Measurements from ENCODE around the gene SRCIN1. TPM values are rescaled to one million over a fixed set of nuclear protein-coding genes. Genes with fewer than 3 reads are reported as not detected.
"Not testable (repeated sequence)": the region's sequence is repeated elsewhere in the genome, so short reads cannot be mapped to it uniquely, and the experiment has no call there.

SRCIN1 gene
- total RNA-seq, 4 donors from 2014 or later: 1.8 to 8.8 (median 5.2) TPM

- in situ Hi-C loops (cut with MboI; ENCODE audit: low pct_ligation_motif_present in 1 of 4, low pct_unique_long_range_greater_than_20kb in 1 of 4, low sequenced_read_pairs in 3 of 4): no loop called here
- intact Hi-C loops (cut with DNase I; ENCODE audit: low total_unique reads): no loop called here
- no peak overlapping the region for H3K27ac ChIP-seq
- WGBS, 2 donors (ENCODE audit: low coverage in 1 of 2): 82% methylated on average over 16 of the region's 16 CpGs; no CpG with 5 or more reads in 1 of the 2 donors
- TF ChIP-seq CTCF (IDR thresholded peaks at IDR 0.05): no peak
- TF ChIP-seq POLR2AphosphoS5 (IDR thresholded peaks at IDR 0.05): no peak
- TF ChIP-seq POLR2A (IDR thresholded peaks at IDR 0.05): no peak
- no peak for TF ChIP-seq EP300 (IDR thresholded peaks at IDR 0.05; ENCODE audit: low read depth)
- H3K4me3 ChIP-seq: no peak overlapping the region
- no peaks in the 10 kb centered on the region for H3K4me1 ChIP-seq
- no peaks in the 10 kb centered on the region for H3K9me3 ChIP-seq
- DNase-seq: no peak
- H3K36me3 ChIP-seq: no peaks in the 10 kb centered on the region
- H3K27me3 ChIP-seq: peaks cover 92% of the 10 kb centered on the region
Observed at GRCh38 chr17:38532451-38532850, 73.3 kb downstream of the SRCIN1 start.

GRCh38 chr17:38531761-38532160 lies 74.0 kb downstream of the SRCIN1 start:
- H3K4me1 ChIP-seq; H3K9me3 ChIP-seq; H3K27ac ChIP-seq; H3K4me3 ChIP-seq; intact Hi-C loops (cut with DNase I; ENCODE audit: low total_unique reads); in situ Hi-C loops (cut with MboI; ENCODE audit: low pct_ligation_motif_present in 1 of 4, low pct_unique_long_range_greater_than_20kb in 1 of 4, low sequenced_read_pairs in 3 of 4); DNase-seq; H3K36me3 ChIP-seq: not testable (repeated sequence)
- peaks cover 85% of the 10 kb centered on the region for H3K27me3 ChIP-seq
- WGBS, 2 donors (ENCODE audit: low coverage in 1 of 2): 79% methylated on average over 11 of the region's 11 CpGs; no CpG with 5 or more reads in 1 of the 2 donors

- DNase-seq; in situ Hi-C loops (cut with MboI; ENCODE audit: low pct_ligation_motif_present in 1 of 4, low pct_unique_long_range_greater_than_20kb in 1 of 4, low sequenced_read_pairs in 3 of 4); H3K9me3 ChIP-seq; intact Hi-C loops (cut with DNase I; ENCODE audit: low total_unique reads); H3K27ac ChIP-seq; H3K4me1 ChIP-seq; H3K36me3 ChIP-seq; H3K4me3 ChIP-seq: not testable (repeated sequence)
- WGBS, 2 donors (ENCODE audit: low coverage in 1 of 2): 32% methylated on average over 11 of the region's 11 CpGs; no CpG with 5 or more reads in 1 of the 2 donors
- peaks cover 76% of the 10 kb centered on the region for H3K27me3 ChIP-seq
Observed at GRCh38 chr17:38530856-38531255, 74.9 kb downstream of the SRCIN1 start.

- 24 to 35% methylated on average over 2 to 10 of the region's 10 CpGs for WGBS, 2 donors (ENCODE audit: low coverage in 1 of 2)
- DNase-seq; H3K4me3 ChIP-seq; H3K9me3 ChIP-seq; H3K36me3 ChIP-seq; intact Hi-C loops (cut with DNase I; ENCODE audit: low total_unique reads); H3K27ac ChIP-seq; H3K4me1 ChIP-seq; in situ Hi-C loops (cut with MboI; ENCODE audit: low pct_ligation_motif_present in 1 of 4, low pct_unique_long_range_greater_than_20kb in 1 of 4, low sequenced_read_pairs in 3 of 4): not testable (repeated sequence)
- H3K27me3 ChIP-seq: peaks cover 50% of the 10 kb centered on the region
Observed at GRCh38 chr17:38528141-38528540, 77.6 kb downstream of the SRCIN1 start.

DNA sequence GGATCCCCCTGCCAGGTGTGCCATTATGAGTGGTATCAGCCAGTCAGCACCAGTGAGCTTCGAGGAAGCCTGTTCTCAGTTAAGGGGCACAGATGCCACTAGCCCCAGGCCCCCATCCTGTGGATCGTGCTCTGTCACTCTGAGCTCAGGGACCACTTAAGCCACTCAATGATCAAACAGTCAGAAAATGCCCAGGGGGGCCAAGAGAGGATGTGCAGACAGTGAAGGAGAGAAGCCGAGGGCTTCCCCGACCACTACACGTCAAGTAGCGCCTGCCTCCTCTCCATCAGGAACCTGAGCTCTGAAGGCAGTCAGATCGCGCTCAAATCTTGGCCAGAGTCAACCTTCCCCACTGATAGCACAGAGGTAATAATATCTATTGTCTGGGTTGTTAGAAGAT lies 79.2 kb downstream of the SRCIN1 start:
- in situ Hi-C loops (cut with MboI; ENCODE audit: low pct_ligation_motif_present in 1 of 4, low pct_unique_long_range_greater_than_20kb in 1 of 4, low sequenced_read_pairs in 3 of 4): not testable (repeated sequence)

GRCh38 chr17:38512473-38513058 lies 93.2 kb downstream of the SRCIN1 start:
- no peak overlapping the region for H3K4me3 ChIP-seq
- H3K36me3 ChIP-seq: no peaks in the 10 kb centered on the region
- H3K27ac ChIP-seq: no peak overlapping the region
- H3K27me3 ChIP-seq: peaks cover 36% of the 10 kb centered on the region
- H3K4me1 ChIP-seq: peaks cover 0 to 16% (median 14%) of the 10 kb centered on the region in 4 donors
- intact Hi-C loops (cut with DNase I; ENCODE audit: low total_unique reads) (no loop called here), in situ Hi-C loops (cut with MboI; ENCODE audit: low pct_ligation_motif_present in 1 of 4, low pct_unique_long_range_greater_than_20kb in 1 of 4, low sequenced_read_pairs in 3 of 4) (no loop called here)
- DNase-seq: no peak
- no peaks in the 10 kb centered on the region for H3K9me3 ChIP-seq
- TF ChIP-seq POLR2A (IDR thresholded peaks at IDR 0.05) (no peak), EP300 (IDR thresholded peaks at IDR 0.05; ENCODE audit: low read depth) (no peak), POLR2AphosphoS5 (IDR thresholded peaks at IDR 0.05) (no peak), CTCF (IDR thresholded peaks at IDR 0.05) (no peak)
- 73% methylated on average over 13 of the region's 13 CpGs; no CpG with 5 or more reads in 1 of the 2 donors for WGBS, 2 donors (ENCODE audit: low coverage in 1 of 2)

More for the DNA sequence above, 79.2 kb downstream of the SRCIN1 start:
- WGBS, 2 donors (ENCODE audit: low coverage in 1 of 2): 70% methylated on average over 8 of the region's 8 CpGs; no CpG with 5 or more reads in 1 of the 2 donors
- H3K36me3 ChIP-seq; H3K4me1 ChIP-seq; H3K4me3 ChIP-seq; H3K27ac ChIP-seq; DNase-seq; H3K9me3 ChIP-seq; intact Hi-C loops (cut with DNase I; ENCODE audit: low total_unique reads): not testable (repeated sequence)
- peaks cover 34% of the 10 kb centered on the region for H3K27me3 ChIP-seq
